MM.1S (cell line): ENCODE data around the gene GPR173.

Experiments
- DNase-seq: peaks from one replicate; pipeline ENCODE4 v3.0.0-alpha.2; 2015
- H2AFZ ChIP-seq: fragments of 300-600 bp; sonication (generic); 2 replicates; pipeline ENCODE4 v1.6.0; 2016; ENCODE audit warnings: antibody characterized with exemption, low read length
- H3F3A ChIP-seq: fragments of 300-600 bp; sonication (generic); 2 replicates; pipeline ENCODE4 v1.6.1; 2016; ENCODE audit warnings: mild to moderate bottlenecking, antibody characterized with exemption, low read length, moderate library complexity, mixed read lengths; ENCODE audit not compliant: insufficient read depth
- H3K27ac ChIP-seq: fragments of 300-600 bp; sonication (generic); 2 replicates; pipeline ENCODE4 v1.5.1; 2016; ENCODE audit warnings: mild to moderate bottlenecking, low read length
- H3K27me3 ChIP-seq: fragments of 300-600 bp; sonication (generic); replicated peaks from 2 replicates; pipeline ENCODE4 v1.6.0; 2016; ENCODE audit warnings: low read length; ENCODE audit not compliant: insufficient read depth
- H3K36me3 ChIP-seq: fragments of 300-600 bp; sonication (generic); replicated peaks from 2 replicates; pipeline ENCODE4 v1.6.1; 2016; ENCODE audit warnings: mild to moderate bottlenecking, low read length, mixed read lengths; ENCODE audit not compliant: insufficient read depth
- H3K4me1 ChIP-seq: fragments of 300-600 bp; sonication (generic); 2 replicates; pipeline ENCODE4 v1.6.1; 2016; ENCODE audit warnings: low read length, mixed read lengths
- H3K4me2 ChIP-seq: fragments of 300-600 bp; sonication (generic); 2 replicates; pipeline ENCODE4 v1.6.0; 2016; ENCODE audit warnings: low read depth, low read length
- H3K4me3 ChIP-seq: fragments of 300-600 bp; sonication (generic); 2 replicates; pipeline ENCODE4 v1.5.1; 2016; ENCODE audit warnings: low read length, mixed read lengths
- H3K79me2 ChIP-seq: fragments of 300-600 bp; sonication (generic); 2 replicates; pipeline ENCODE4 v1.6.1; 2016; ENCODE audit warnings: mixed run types, low read length, mixed read lengths
- H3K9ac ChIP-seq: fragments of 300-600 bp; sonication (generic); 2 replicates; pipeline ENCODE4 v1.6.1; 2016; ENCODE audit warnings: low read length, mixed read lengths
- H3K9me2 ChIP-seq: fragments of 300-600 bp; sonication (generic); replicated peaks from 2 replicates; pipeline ENCODE4 v1.6.1; 2016; ENCODE audit warnings: mild to moderate bottlenecking, low read length, mixed read lengths; ENCODE audit not compliant: insufficient read depth
- H3K9me3 ChIP-seq: fragments of 300-600 bp; sonication (generic); replicated peaks from 2 replicates; pipeline ENCODE4 v1.6.1; 2016; ENCODE audit warnings: mild to moderate bottlenecking, low read length, mixed read lengths; ENCODE audit not compliant: insufficient read depth
- H4K20me1 ChIP-seq: fragments of 300-600 bp; sonication (generic); 2 replicates; pipeline ENCODE4 v1.6.1; 2016; ENCODE audit warnings: mild to moderate bottlenecking, low read length, moderate library complexity, mixed read lengths; ENCODE audit not compliant: insufficient read depth
- CTCF ChIP-seq: fragments of 300-600 bp; sonication (generic); IDR thresholded peaks from 2 replicates; pipeline ENCODE4 v1.5.1; 2016; ENCODE audit warnings: antibody characterized with exemption, low read length, mixed read lengths
- EZH2 ChIP-seq: fragments of 300-600 bp; sonication (generic); optimal IDR thresholded peaks from 2 replicates; pipeline ENCODE3; 2017; ENCODE audit warnings: low read depth, mild to moderate bottlenecking, antibody characterized with exemption, low read length, mixed read lengths
- EZH2phosphoT487 ChIP-seq: fragments of 300-600 bp; sonication (generic); IDR thresholded peaks from 2 replicates; pipeline ENCODE4 v1.6.1; 2018; ENCODE audit warnings: antibody characterized with exemption, low read length

GPR173 gene

DNA sequence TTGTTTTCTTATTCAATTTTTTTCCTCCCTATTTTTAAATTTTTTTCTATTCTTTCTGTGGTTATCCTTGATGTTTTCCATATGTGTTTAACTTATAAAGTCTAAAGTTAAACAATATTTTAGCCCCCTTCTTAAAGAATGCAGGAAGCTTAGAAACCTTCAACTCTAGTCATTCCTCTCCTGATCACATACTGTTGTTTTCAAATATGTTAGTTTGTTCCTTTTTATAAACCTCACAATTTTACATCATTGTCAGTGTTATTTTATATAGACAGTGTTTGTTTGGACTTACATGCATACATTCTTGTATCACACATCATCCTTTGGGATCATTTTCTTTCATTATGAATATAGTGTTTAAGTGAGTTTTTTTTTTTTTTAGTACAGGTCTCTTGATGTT is 76.9 kb downstream of the GPR173 start:
- Histone ChIP-seq H3K9me3 (no peaks in the 10 kb centered on the region), H3K79me2 (no peaks in the 10 kb centered on the region), H2AFZ (no peak overlapping the region), H3K9ac (no peak overlapping the region), H3K9me2 (no peaks in the 10 kb centered on the region), H3K4me1 (no peaks in the 10 kb centered on the region), H3K4me2 (no peak overlapping the region), H3F3A (no peaks in the 10 kb centered on the region), H3K36me3 (no peaks in the 10 kb centered on the region), H4K20me1 (no peaks in the 10 kb centered on the region), H3K27ac (no peak overlapping the region), H3K4me3 (no peak overlapping the region), H3K27me3 (no peaks in the 10 kb centered on the region)
- TF ChIP-seq CTCF, result no peak
- TF ChIP-seq EZH2, result no peak
- no peak for TF ChIP-seq EZH2phosphoT487
- DNase-seq, result no peak

DNA sequence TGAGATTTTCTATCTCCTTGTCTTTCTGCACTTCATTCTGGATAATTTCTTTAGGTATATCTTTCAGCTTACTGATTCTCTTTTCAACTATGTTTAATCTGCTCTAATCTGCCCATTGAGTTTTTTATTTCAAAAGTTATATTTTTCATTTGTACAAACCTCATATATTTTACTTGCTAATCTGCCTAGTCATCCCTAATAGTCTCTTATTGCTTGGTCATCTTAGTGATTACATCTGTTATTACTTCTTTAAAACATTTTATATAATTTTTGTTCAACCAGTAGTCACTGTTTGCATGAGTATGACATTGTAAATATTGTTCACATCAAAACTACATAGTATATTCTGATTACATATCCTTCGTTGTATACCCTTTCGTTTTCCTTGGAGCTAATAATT is 77.8 kb downstream of the GPR173 start:
- no peaks in the 10 kb centered on the region for H3K4me1 ChIP-seq
- DNase-seq, result no peak
- H3K79me2 ChIP-seq, result no peaks in the 10 kb centered on the region
- H2AFZ ChIP-seq, result no peak overlapping the region
- no peak overlapping the region for H3K9ac ChIP-seq
- H4K20me1 ChIP-seq, result no peaks in the 10 kb centered on the region
- H3F3A ChIP-seq, result no peaks in the 10 kb centered on the region
- TF ChIP-seq EZH2phosphoT487 (no peak), EZH2 (no peak)
- no peak overlapping the region for H3K4me2 ChIP-seq
- no peaks in the 10 kb centered on the region for H3K27me3 ChIP-seq
- no peak overlapping the region for H3K4me3 ChIP-seq
- no peaks in the 10 kb centered on the region for H3K9me3 ChIP-seq
- no peaks in the 10 kb centered on the region for H3K36me3 ChIP-seq
- H3K9me2 ChIP-seq, result no peaks in the 10 kb centered on the region
- H3K27ac ChIP-seq, result no peak overlapping the region

DNA sequence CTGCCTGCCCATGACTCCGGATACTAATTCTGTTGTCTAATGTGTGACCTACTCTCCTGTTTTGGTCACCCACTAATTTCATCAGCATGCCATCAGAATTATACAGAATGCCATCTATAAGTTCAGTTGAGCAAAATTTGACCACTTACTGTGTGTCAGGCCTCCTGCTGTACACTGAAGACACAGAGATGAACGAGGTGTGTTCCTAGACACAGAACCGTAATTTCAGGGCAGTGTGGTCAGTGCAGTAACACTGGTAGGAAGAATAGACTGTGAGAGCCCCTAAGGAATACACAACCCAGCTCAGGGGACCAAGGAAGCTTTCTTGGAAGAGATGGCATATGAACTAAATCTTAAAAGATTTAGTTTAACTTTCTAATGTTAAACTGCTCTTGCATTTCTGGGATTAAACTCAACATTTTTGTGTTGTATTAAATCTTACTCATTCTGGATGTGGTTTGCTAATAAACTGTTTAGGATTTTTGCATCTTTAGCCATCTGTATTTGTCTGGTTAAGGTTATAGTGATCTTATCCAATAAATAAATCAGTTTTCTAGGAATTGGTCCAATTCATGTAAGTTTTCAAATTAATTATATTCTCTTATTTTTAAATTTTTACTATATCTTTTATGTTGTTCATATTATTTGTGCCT is 79.6 kb downstream of the GPR173 start:
- Histone ChIP-seq H3K4me1 (no peaks in the 10 kb centered on the region), H3K27ac (no peak overlapping the region), H4K20me1 (no peaks in the 10 kb centered on the region), H3K9me3 (no peaks in the 10 kb centered on the region), H3K4me3 (no peak overlapping the region), H3K27me3 (no peaks in the 10 kb centered on the region), H3K9me2 (no peaks in the 10 kb centered on the region), H3K9ac (no peak overlapping the region), H2AFZ (no peak overlapping the region), H3F3A (no peaks in the 10 kb centered on the region), H3K4me2 (no peak overlapping the region), H3K79me2 (no peaks in the 10 kb centered on the region), H3K36me3 (no peaks in the 10 kb centered on the region)
- no peak for DNase-seq
- TF ChIP-seq EZH2phosphoT487 (no peak), CTCF (no peak), EZH2 (no peak)
